Rectal smooth muscle tissue (tissue), 1 donor: Measurements from ENCODE around the gene FAM53B.
A peak's percentile ranks its signal among the peaks of the same experiment; 100 is the strongest.
"Not testable (repeated sequence)": the region's sequence is repeated elsewhere in the genome, so short reads cannot be mapped to it uniquely, and the experiment has no call there.

Experiments
- H3K27ac ChIP-seq: one replicate; pipeline ENCODE4 v1.7.0; 2013; ENCODE audit warnings: low read depth, low read length, inconsistent platforms
- H3K27me3 ChIP-seq: one replicate; pipeline ENCODE4 v1.7.0; 2013; ENCODE audit warnings: low read length; ENCODE audit not compliant: control insufficient read depth, insufficient read depth
- H3K36me3 ChIP-seq: one replicate; pipeline ENCODE4 v1.7.0; 2013; ENCODE audit warnings: low read length; ENCODE audit not compliant: control insufficient read depth, insufficient read depth
- H3K4me1 ChIP-seq: one replicate; pipeline ENCODE4 v1.7.0; 2013; ENCODE audit warnings: low read length; ENCODE audit not compliant: control insufficient read depth, insufficient read depth
- H3K4me3 ChIP-seq: one replicate; pipeline ENCODE4 v1.7.0; 2013; ENCODE audit warnings: low read length
- H3K9ac ChIP-seq: one replicate; pipeline ENCODE4 v1.7.0; 2013; ENCODE audit warnings: low read length

The FAM53B gene

GRCh38 chr10:124588736-124589490, 155.3 kb downstream of the FAM53B start:
- Histone ChIP-seq H3K36me3 (no peaks in the 10 kb centered on the region), H3K27me3 (peaks cover 3% of the 10 kb centered on the region), H3K4me3 (peak overlapping the region; percentile 0), H3K9ac (no peak overlapping the region), H3K4me1 (peaks cover 10% of the 10 kb centered on the region), H3K27ac (peak overlapping the region; percentile 67)

- not testable (repeated sequence) for H3K9ac ChIP-seq, H3K27me3 ChIP-seq, H3K36me3 ChIP-seq
- H3K4me3 ChIP-seq, result peak overlapping the region; percentile 0
- peaks cover 10% of the 10 kb centered on the region for H3K4me1 ChIP-seq
- peak overlapping the region; percentile 67 for H3K27ac ChIP-seq
Measured at GRCh38 chr10:124588341-124588735, 155.8 kb downstream of the FAM53B start.

- H3K36me3 ChIP-seq, result no peaks in the 10 kb centered on the region
- H3K4me3 ChIP-seq, result no peak overlapping the region
- H3K4me1 ChIP-seq, result peaks cover 10% of the 10 kb centered on the region
- no peak overlapping the region for H3K27ac ChIP-seq
- H3K27me3 ChIP-seq, result peaks cover 3% of the 10 kb centered on the region
- H3K9ac ChIP-seq, result no peak overlapping the region
Measured at GRCh38 chr10:124587811-124588211, 156.4 kb downstream of the FAM53B start.

- no peaks in the 10 kb centered on the region for H3K36me3 ChIP-seq
- H3K27ac ChIP-seq, result no peak overlapping the region
- H3K27me3 ChIP-seq, result peaks cover 3% of the 10 kb centered on the region
- no peak overlapping the region for H3K4me3 ChIP-seq
- no peak overlapping the region for H3K9ac ChIP-seq
- H3K4me1 ChIP-seq, result peaks cover 10% of the 10 kb centered on the region
Measured at GRCh38 chr10:124586142-124586541, 158.0 kb downstream of the FAM53B start.

- no peak overlapping the region for H3K27ac ChIP-seq
- no peak overlapping the region for H3K4me3 ChIP-seq
Measured at GRCh38 chr10:124579011-124579399, 165.2 kb downstream of the FAM53B start.

GRCh38 chr10:124578231-124579010, 165.8 kb downstream of the FAM53B start:
- Histone ChIP-seq H3K9ac (no peak overlapping the region), H3K4me1 (no peaks in the 10 kb centered on the region), H3K27me3 (no peaks in the 10 kb centered on the region), H3K4me3 (no peak overlapping the region), H3K36me3 (no peaks in the 10 kb centered on the region), H3K27ac (no peak overlapping the region)

More at GRCh38 chr10:124579011-124579399, 165.2 kb downstream of the FAM53B start:
- no peak overlapping the region for H3K9ac ChIP-seq
- H3K4me1 ChIP-seq, result no peaks in the 10 kb centered on the region
- H3K36me3 ChIP-seq, result no peaks in the 10 kb centered on the region
- H3K27me3 ChIP-seq, result no peaks in the 10 kb centered on the region

GRCh38 chr10:124577651-124578050, 166.5 kb downstream of the FAM53B start:
- Histone ChIP-seq H3K27ac (no peak overlapping the region), H3K27me3 (no peaks in the 10 kb centered on the region), H3K4me1 (no peaks in the 10 kb centered on the region), H3K36me3 (no peaks in the 10 kb centered on the region), H3K4me3 (no peak overlapping the region), H3K9ac (no peak overlapping the region)

GRCh38 chr10:124576526-124577420, 167.4 kb downstream of the FAM53B start:
- no peaks in the 10 kb centered on the region for H3K4me1 ChIP-seq

GRCh38 chr10:124575107-124576035, 168.8 kb downstream of the FAM53B start:
- Histone ChIP-seq H3K4me3 (no peak overlapping the region), H3K36me3 (no peaks in the 10 kb centered on the region), H3K4me1 (no peaks in the 10 kb centered on the region), H3K27ac (no peak overlapping the region), H3K9ac (no peak overlapping the region), H3K27me3 (no peaks in the 10 kb centered on the region)

More at GRCh38 chr10:124576526-124577420, 167.4 kb downstream of the FAM53B start:
- Histone ChIP-seq H3K27me3 (no peaks in the 10 kb centered on the region), H3K36me3 (no peaks in the 10 kb centered on the region), H3K9ac (no peak overlapping the region), H3K27ac (no peak overlapping the region), H3K4me3 (no peak overlapping the region)

GRCh38 chr10:124574456-124575070, 169.6 kb downstream of the FAM53B start:
- Histone ChIP-seq H3K27ac (no peak overlapping the region), H3K4me3 (no peak overlapping the region), H3K36me3 (no peaks in the 10 kb centered on the region), H3K27me3 (no peaks in the 10 kb centered on the region), H3K9ac (no peak overlapping the region), H3K4me1 (no peaks in the 10 kb centered on the region)

- no peaks in the 10 kb centered on the region for H3K27me3 ChIP-seq
- no peaks in the 10 kb centered on the region for H3K4me1 ChIP-seq
- no peak overlapping the region for H3K9ac ChIP-seq
- no peaks in the 10 kb centered on the region for H3K36me3 ChIP-seq
- H3K4me3 ChIP-seq, result no peak overlapping the region
- no peak overlapping the region for H3K27ac ChIP-seq
Measured at GRCh38 chr10:124573726-124574455, 170.3 kb downstream of the FAM53B start.
